Stimulated activated CD8-positive, alpha-beta memory T cell treated with anti-CD3 and anti-CD28 coated beads, Interleukin-7, amount 100 ng/mL, for 4 hours (primary cell): ENCODE measurements around the gene LBX1.

ENCODE experiments used
- DNase-seq, 2 donors: peaks; one replicate each; pipeline ENCODE4 v3.0.0-alpha.2; 2020; ENCODE audit warnings: low read depth in 2 of 2

The LBX1 gene

DNA sequence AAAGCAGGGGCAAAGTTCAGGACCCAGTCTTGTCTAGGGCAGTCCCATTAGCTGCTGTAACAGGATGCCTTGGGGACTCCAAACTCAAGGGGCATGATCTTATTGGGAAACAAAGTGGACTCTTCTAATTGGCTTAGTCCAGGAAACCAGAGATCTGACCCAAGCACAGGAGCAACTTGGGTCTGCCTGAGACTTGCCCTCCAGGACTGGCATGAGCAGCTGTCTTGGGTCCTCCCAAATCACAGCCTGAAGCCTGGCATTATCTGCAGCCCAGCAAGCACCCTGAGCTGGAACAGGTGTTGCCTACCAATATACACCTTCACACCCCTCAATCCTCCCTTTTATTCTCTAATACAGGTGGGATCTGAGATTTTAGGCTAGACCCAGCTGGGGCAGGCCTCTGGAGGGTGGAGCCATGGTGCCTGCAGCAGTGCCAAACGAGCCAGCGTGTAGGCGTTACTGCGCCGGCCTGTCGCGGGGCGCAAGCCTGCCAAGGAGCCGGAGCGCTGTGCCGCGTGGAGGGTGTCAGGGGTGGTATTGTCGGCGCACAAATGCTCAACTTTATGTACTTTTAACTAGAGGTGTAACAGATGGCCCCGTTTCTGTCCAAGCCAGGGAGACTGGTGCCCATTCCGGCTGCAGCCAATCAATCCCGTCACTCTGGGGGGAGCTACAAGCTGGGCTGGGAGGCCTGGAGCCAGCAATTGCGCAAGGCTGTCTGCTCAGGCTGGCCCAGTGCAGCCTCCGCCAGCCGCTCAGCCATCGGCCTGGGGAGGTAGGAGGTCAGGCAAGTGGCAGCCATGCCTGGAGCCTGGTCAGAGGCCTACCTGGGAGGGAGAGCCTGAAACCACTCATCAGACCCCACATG lies 12.8 kb upstream of the LBX1 start:
- no peak for DNase-seq

DNA sequence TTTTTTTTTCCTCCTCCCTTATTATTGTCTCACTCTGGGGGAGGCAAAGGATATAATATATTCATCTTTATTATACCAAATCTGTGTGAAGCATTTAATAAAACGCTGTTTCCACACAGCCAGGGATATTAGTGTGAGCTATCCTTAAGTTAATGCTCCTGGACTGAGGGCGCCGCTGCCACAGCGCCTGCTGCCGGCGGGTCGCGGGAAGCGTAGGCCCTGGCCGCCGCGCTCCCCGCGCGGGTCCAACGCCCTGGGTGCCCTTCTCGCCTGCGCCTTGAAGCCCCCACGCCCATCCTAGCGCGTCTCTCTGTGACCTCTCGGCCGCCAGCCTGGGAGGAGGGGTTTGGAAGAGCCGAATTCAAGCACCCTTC lies 9.5 kb upstream of the LBX1 start:
- DNase-seq = no peak

- DNase-seq = no peak
These were observed 8.9 kb upstream of the LBX1 start for GRCh38 chr10:101237982-101238731.

- no peak for DNase-seq
These were observed 8.1 kb upstream of the LBX1 start for GRCh38 chr10:101237081-101237981.

DNA sequence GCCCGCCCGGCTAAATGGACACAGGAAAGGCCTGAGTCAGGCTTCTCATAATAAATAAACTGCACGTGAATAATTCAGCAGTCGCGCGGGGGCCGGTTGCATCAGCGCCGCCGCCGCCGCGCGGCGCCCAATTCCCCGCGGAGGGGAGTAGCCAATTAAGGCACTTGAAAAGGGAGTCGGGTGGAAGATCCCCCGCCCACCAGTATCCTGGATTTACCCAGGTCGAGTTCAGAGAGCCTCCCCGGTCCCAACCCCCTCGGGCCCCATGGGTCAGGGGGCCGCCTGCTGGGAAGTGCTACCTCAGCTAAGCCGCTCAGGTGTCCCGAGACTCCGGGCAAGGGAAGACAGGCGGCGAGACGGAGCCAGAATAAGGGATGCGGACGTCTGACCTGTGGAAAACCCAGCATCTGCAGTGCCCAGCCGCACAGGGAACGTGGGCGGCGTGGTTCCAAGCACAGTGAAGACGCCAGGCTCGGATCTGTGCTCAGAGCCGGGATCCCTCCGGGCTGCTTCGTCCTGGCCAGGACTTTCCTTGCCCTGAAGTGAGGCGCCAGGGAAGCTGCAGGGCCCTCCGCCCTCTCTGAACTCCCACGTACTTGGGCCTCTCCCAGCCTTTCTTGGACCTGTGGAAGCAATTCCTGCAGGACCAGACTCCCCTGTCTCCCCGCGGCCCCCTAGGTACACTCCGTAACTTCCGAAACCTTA lies 7.3 kb upstream of the LBX1 start:
- no peak for DNase-seq

DNA sequence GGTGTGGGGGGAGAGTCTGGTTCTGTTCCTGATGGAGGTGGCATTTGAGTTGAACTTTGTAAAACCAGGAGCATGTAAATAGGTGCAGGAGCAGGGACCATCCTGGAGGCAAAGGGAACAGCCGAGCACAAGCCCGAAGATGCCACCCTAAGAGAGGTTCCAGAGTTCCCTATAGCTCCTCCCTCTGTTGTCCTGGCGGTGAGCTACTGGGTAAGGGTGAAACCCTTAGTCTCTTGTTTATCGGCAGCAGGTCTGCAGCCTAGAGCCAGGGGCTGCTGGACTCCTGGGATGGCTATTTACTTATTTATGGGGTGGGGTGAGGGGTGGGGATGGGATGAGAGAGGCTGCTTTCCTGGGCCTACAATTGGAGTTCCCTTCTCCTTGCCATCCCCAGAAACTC lies 6.5 kb upstream of the LBX1 start:
- no peak for DNase-seq

GRCh38 chr10:101234333-101234732 lies 5.1 kb upstream of the LBX1 start:
- no peak for DNase-seq

DNA sequence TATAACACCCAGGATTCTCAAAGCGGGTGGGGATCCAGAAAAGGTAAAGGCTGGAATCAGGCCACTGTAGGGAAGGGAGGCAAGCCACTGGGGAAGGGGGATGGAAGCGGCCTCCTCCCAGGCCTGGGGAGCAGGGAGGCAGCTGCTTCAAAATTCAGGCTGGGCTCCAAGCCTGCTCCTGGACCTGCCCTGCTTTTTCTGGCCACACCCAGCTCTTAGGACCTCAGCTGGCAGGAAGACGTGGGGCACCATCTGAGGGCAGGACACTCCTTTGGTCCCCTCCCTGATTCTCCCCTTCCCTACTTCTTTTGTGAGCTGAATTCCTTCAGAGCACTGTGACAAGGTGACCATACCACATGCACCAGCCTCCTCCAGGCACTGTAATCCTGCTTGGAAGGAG lies 4.6 kb upstream of the LBX1 start:
- no peak for DNase-seq

GRCh38 chr10:101233443-101233842 lies 4.2 kb upstream of the LBX1 start:
- no peak for DNase-seq

DNA sequence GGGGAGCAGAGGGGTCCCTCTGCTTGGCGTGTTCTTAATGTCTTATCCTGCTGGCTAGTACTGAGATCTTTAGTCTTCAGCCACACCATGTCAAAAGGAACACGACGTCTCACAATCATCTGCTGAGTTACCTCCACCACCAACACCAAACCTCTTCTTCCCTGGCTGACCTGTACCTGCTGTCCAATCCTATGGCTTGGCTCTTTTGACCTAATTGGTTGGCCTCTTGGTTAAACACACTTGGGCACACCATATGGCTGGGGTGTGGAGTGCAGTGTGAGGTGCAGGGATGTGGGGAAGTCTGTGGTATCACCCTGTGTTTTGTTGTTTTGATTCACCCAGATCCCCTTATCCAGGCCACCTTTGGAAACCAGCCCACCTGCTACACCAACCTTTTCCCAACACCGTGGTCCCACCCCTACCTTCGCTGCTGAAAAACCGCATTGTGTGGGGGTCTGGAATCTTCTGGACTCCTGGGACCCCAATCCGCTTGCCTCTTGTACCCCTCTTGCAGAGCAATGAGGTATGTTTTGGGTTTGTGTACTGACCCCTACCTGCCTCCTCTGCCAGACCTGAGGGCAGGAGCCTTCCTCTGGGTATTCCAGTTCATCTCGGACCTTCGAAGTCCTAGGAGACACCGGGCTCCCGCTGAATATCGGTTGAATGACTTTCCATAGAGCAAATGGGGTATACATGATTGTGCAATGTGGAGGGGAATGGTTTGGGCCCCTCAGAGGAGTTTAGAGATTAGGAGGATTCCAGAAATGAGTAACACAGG lies 2.8 kb upstream of the LBX1 start:
- DNase-seq = no peak

GRCh38 chr10:101231092-101231491 lies 1.8 kb upstream of the LBX1 start:
- DNase-seq = no peak

DNA sequence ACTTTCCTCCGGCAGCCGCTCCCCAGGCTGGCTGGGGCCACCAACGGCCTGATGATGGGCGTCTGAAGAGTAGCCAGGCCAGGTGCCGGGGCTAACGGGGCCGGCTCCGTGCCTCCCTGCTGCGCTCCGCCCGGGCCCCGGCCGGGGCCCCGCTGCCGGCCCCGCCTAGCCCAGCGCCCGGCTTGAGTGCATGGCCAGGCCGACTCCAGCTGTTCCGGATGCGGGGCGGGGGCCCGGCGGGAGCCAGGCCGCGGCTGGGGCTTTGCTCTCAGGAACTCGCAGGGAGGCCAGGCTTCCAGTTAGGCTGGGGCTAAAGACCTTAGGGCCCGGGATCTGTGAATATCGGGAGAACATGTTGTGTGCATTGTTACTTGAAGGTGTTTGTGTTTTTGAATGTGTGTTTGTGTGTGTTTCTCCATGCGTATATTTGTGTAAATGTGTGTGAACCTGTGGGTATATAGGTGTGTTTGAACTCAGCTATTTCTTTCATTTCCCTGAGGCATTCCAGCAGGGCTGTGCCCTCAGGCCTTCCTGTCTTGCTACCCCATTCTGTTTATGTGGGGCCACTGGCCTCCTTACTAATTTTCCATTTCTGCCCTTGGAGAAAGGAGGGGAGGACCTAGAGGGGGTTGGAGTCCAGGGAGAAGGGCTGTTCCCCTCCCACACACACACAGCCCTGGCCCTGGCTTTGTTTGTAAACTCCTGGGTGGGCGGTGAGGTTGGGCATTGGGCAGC lies 1.1 kb upstream of the LBX1 start:
- DNase-seq = no peak

DNA sequence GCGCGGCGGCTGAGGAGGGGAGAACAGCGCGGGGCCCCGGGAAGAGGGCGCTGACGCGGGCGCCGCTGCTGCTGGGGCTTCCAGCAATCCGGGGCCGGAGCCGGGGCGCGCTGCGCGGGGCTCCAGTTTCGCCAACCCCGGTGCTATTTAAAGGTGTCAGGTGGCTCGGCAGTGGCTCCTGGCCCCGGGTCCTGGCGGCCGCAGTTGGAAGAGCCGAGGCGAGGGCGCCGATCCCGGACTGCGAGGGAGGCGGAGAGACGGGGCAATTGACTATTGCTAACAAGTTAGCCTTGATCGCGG lies 347 bp downstream of the LBX1 start:
- DNase-seq = no peak

DNA sequence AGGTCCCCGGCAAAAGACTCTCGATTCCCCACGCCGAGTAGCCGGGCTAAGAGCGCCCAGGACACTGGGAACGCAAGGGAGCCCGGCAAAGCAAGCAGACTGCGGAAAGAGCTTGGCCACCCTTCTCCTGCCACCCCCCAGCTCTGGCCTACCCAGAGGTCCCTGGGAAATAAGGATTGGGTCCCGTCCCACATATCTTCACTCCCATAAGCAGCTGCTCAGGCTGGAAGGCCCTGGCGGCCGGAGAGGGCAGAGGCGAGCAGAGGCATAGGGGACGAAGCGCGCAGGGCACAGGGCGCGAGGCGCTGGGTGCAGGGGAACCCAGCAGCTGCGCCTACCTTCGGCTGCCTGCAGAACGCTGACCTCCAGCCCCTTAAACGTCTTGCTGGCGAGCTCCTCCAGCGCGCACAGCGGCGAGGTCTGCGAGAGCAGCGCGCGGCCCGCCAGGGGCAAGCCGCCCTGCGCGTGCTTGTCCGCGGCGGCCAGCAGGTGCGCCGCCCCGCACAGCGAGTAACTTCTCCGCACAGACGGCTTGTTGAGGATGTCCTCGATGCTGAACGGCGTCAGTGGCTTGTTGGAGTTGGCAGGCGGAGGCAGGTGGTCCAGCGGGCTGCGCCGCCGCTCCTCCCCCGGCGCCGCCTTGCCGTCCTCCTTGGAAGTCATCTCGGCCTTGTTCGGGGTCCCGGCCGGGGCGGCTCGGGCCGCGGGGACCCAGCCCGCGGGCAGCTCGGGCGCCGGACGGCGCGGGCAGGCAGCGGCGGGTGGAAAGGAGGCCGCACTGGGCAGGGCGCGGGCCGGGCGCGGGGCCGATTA lies 904 bp downstream of the LBX1 start:
- no peak for DNase-seq

- no peak for DNase-seq
These were observed 1.7 kb downstream of the LBX1 start for GRCh38 chr10:101227429-101228152.

GRCh38 chr10:101226491-101227428 lies 2.5 kb downstream of the LBX1 start:
- no peak for DNase-seq

DNA sequence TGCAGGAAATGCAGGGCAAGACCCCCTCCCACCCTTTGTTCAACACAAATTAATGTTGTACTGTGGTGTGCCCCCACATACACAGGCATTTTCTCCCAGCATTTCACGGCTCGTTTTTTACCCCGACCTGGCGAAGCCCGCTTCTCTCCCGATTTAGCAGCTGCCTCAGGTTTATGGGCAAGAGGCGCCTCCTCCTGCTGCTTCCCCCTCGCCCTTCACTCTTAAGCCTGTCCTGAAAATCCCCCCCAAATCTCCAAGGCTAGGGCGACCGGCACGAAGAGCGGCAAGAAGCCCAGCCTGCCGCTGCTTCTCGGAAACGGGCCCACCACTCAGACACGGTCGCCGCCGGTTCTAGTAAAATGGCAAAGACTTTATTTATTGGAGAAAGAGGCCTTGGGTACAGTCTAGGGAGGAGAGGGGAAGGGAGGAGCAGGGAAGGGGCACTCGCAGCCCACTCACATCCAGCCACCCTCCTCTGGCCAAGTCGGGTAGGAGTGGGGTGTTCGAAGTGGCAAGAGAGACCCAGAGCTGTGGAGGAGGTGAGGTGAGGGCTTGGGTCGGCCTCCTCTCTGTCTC lies 3.3 kb downstream of the LBX1 start:
- DNase-seq = no peak
